Measurements from ENCODE around the gene LGMN.

The LGMN gene

DNA sequence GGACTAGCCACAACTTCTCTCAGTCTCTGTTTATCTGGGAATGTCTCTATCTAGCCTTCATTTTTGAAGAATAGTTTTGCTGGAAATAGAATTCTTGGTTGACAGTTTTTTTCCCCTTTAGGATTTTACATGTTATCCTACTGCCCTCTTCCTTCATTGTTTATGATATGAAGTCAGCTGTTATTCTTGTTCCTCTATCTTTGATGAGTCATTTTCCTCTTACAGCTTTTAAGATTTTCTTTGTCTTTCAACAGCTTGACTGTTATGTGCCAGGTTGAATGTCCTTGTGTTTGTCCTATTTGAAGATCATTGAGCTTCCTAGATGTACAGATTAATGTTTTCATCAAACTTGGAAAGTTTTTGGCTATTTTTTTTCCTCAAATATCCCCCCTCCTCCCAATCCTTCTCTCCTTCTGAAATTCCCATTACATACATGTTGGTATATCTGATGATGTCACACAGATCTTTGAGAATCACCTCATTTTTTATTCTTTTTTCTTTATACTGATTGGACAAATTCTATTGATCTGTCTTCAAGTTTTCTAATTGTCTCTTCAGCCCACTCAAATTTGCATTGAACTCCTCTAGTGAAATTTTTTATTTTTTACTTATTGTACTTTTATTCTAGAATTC, 41.1 kb upstream of the LGMN start:
- POLR2A ChIA-PET: no interaction called here
- TF ChIP-seq, protein P1, sequence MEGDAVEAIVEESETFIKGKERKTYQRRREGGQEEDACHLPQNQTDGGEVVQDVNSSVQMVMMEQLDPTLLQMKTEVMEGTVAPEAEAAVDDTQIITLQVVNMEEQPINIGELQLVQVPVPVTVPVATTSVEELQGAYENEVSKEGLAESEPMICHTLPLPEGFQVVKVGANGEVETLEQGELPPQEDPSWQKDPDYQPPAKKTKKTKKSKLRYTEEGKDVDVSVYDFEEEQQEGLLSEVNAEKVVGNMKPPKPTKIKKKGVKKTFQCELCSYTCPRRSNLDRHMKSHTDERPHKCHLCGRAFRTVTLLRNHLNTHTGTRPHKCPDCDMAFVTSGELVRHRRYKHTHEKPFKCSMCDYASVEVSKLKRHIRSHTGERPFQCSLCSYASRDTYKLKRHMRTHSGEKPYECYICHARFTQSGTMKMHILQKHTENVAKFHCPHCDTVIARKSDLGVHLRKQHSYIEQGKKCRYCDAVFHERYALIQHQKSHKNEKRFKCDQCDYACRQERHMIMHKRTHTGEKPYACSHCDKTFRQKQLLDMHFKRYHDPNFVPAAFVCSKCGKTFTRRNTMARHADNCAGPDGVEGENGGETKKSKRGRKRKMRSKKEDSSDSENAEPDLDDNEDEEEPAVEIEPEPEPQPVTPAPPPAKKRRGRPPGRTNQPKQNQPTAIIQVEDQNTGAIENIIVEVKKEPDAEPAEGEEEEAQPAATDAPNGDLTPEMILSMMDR (IDR thresholded peaks at IDR 0.05; ENCODE audit: insufficient read depth, low read length, missing control alignments): no peak
- no peak overlapping the region for H3K4me3 ChIP-seq (ENCODE audit: low read depth, low read length)
- DNase-seq (ENCODE audit: low read depth, low spot score): no peak
- CTCF ChIA-PET: interaction anchor here (0.9 to 15.2 kb wide), 2 partner anchors 74 to 103 kb away, joined by 3 to 402 read pairs; no protein-coding TSS in a partner anchor

DNA sequence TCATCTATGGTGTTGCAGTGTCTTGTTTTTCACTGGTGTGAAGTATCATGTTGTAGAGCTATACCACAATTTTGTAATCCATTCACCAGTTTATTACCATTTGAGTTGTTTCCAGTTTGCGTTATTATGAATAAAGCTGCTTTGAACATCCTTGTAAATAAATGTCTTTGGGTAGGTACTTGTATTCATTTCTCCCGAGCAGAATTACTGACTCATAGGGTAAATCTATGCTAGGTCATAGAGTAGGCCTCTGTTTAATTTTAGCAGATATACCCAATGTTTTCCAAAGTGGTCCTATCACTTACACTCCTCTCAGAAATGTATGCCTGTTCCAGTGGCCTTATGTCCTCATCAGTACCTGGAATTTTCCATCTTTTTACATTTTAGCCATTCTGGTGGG, 39.1 kb upstream of the LGMN start:
- no peak for DNase-seq (ENCODE audit: low read depth, low spot score)
- TF ChIP-seq, protein P1 (IDR thresholded peaks at IDR 0.05; ENCODE audit: insufficient read depth, low read length, missing control alignments): no peak
- H3K4me3 ChIP-seq (ENCODE audit: low read depth, low read length): no peak overlapping the region
- ChIA-PET CTCF (interaction anchor here (1.0 to 15.2 kb wide), 3 partner anchors 72 to 101 kb away, joined by 3 to 402 read pairs (median 8); no protein-coding TSS in a partner anchor), POLR2A (no interaction called here)

DNA sequence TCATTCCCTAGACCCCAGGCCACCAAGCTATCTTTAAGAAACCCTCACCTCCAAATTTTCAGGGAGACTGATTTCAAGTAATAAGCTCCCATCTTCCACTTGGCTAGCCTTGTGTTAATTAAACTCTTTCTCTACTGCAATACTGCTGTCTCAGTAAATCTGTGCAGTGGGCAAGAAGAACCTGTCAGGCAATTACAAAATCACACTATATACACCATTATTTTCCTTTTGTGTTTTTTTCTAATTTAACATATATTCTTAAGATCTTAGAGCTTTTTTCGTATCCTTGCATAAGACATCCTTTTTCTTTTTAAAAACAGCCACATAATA, 38.0 kb upstream of the LGMN start:
- CTCF ChIA-PET: interaction anchor here (0.9 to 15.2 kb wide), 6 partner anchors 38 to 649 kb away, joined by 3 to 402 read pairs (median 4); partner anchors contain the start of gene LGMN
- no peak overlapping the region for H3K4me3 ChIP-seq (ENCODE audit: low read depth, low read length)
- DNase-seq (ENCODE audit: low read depth, low spot score): no peak
- POLR2A ChIA-PET: interaction anchor here (1.1 to 1.4 kb wide), 2 partner anchors 38 to 100 kb away, joined by 5 to 8 read pairs; partner anchors contain the start of gene LGMN
- TF ChIP-seq, protein P1 (IDR thresholded peaks at IDR 0.05; ENCODE audit: insufficient read depth, low read length, missing control alignments): no peak

DNA sequence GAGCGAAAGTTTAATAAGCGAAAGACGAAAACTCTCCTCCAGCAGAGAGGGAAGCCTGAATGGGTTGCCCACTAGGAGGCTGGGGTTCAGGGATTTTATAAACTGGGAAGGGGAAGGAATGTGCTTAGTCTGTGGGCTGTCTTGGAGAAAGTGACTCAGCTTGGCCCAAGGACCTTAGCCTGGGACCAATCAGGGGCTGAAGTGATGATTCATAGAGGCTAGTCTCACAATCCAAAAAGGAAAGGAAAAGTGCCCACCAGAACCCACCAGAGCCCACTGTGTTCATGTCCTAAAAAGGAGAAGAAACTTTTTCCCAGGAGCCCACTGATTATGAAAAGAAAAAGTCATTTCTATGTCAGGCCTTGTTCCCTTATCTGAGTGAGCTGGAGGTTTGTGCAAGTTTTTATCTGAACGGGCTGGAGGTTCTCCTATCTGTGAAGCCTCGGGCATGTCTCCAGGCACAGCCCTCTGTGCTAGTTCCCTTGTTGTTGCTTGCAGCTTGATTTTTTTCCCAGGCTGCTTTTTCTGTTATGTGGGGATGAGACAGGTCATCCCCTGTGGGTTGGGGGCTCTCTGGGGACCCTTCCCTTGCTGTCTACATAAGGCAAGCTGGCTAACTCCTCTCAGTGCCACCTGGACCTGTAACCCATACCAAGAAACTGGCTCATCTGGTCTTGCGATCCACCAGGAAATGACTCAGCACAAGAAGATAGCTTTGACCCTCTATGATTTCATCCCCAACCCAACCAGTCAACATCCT, 37.4 kb upstream of the LGMN start:
- no peak for DNase-seq (ENCODE audit: low read depth, low spot score)
- ChIA-PET CTCF (interaction anchor here (0.9 to 15.2 kb wide), 7 partner anchors 37 to 648 kb away, joined by 3 to 402 read pairs (median 4); partner anchors contain the start of gene LGMN), POLR2A (interaction anchor here (1.1 to 1.4 kb wide), 2 partner anchors 38 to 99 kb away, joined by 5 to 8 read pairs; partner anchors contain the start of gene LGMN)
- TF ChIP-seq, protein P1 (IDR thresholded peaks at IDR 0.05; ENCODE audit: insufficient read depth, low read length, missing control alignments): peak; percentile 37
- no peak overlapping the region for H3K4me3 ChIP-seq (ENCODE audit: low read depth, low read length)

DNA sequence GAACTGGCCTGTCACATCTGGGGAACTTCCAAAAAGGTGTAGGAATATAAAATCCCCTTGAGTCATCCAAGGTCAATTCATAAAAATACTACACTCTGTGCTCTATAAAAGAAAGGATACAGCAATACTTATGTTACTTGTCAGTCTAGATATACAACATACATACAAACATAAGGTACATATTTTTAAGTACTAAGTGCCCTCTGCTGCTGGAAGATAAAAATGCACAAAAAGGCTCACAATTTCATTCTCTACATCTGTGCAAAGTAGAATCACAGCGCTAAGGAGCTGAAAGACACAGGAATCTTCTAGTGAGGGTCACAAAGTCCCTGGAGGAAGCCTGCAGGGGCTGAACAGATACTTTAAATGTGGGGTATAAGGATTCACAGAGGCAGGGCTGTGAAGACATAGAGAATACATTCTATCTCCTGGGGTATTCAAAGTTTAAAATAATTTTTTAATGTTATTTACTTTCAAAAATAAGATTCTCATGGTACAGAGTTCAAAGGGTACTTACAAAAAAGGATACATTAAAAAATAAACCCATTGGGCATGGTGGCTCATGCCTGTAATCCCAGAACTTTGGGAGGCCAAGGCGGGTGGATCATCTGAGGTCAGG, 35.5 kb upstream of the LGMN start:
- DNase-seq (ENCODE audit: low read depth, low spot score): no peak
- POLR2A ChIA-PET: no interaction called here
- no peak overlapping the region for H3K4me3 ChIP-seq (ENCODE audit: low read depth, low read length)
- CTCF ChIA-PET: interaction anchor here (0.6 to 15.2 kb wide), 29 partner anchors 9 to 658 kb away, joined by 3 to 402 read pairs (median 4); partner anchors contain the start of gene LGMN
- TF ChIP-seq, protein P1 (IDR thresholded peaks at IDR 0.05; ENCODE audit: insufficient read depth, low read length, missing control alignments): peak; percentile 39
